Measurements from ENCODE around the gene KRTAP5-4.
"Not testable (repeated sequence)": the region's sequence is repeated elsewhere in the genome, so short reads cannot be mapped to it uniquely, and the experiment has no call there.

DNA sequence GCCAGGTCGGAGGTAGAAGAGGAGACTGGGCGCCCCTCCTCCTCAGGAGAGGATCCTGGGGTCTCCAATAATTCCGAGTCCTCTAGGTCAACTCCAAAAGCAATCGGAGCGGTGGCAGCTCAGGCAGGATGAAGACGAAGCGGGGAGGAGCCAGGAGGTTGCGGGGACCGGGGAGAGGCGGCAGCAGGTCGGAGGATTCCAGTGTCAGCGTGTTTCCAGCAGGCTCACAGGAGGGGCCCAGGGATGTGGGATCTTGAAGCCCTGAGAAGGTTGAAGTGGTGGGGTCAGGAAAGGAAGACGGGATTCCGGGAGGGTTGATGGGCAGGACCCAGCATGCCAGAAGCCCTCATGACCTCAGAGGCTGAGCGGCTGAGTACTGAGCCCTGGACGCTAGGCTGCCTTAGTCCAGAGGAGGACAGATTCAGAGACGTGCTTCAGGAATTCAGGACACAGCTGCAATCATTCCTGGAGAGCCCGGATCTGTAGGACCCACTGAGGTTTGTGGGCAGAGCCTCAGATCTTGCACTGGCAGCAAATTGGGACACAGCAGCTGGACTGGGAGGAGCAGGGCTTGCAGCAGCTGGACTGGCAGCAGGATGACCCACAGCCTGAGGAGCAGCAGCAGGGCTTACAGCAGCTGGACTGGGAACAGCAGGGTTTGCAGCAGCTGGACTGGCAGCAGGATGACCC lies 14.6 kb downstream of the KRTAP5-4 start:
- TF ChIP-seq, protein P1, sequence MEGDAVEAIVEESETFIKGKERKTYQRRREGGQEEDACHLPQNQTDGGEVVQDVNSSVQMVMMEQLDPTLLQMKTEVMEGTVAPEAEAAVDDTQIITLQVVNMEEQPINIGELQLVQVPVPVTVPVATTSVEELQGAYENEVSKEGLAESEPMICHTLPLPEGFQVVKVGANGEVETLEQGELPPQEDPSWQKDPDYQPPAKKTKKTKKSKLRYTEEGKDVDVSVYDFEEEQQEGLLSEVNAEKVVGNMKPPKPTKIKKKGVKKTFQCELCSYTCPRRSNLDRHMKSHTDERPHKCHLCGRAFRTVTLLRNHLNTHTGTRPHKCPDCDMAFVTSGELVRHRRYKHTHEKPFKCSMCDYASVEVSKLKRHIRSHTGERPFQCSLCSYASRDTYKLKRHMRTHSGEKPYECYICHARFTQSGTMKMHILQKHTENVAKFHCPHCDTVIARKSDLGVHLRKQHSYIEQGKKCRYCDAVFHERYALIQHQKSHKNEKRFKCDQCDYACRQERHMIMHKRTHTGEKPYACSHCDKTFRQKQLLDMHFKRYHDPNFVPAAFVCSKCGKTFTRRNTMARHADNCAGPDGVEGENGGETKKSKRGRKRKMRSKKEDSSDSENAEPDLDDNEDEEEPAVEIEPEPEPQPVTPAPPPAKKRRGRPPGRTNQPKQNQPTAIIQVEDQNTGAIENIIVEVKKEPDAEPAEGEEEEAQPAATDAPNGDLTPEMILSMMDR (IDR thresholded peaks at IDR 0.05; ENCODE audit: low read length), result not testable (repeated sequence)
- not testable (repeated sequence) for TF ChIP-seq EZH2phosphoT487 (IDR thresholded peaks at IDR 0.05; ENCODE audit: low read length)
